Measurements from ENCODE around the gene UNKL.

DNA sequence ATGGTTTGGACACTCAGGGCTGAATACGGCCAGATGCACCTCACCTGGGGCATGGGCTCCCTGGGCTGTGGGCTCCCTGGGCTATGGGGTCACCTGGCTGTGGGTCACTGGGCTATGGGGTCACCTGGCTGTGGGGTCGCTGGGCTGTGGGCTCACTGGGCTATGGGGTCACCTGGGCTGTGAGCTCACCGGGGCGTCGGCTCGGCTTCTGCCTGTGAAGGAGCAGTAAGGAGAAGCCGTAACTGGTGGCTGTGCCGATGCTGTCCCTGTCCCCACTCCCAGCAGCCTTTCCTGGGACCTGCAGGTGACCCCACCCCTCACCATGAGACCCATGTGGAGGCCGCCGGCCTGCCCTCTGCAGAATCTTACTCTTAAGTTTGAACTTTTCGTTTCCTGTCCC, 14.5 kb upstream of the UNKL start:
- no peak for TF ChIP-seq CTCF (IDR thresholded peaks at IDR 0.05; ENCODE audit: borderline replicate concordance, extremely low read depth, low read length, poor library complexity, severe bottlenecking)
- TF ChIP-seq EZH2 (IDR thresholded peaks at IDR 0.05; ENCODE audit: borderline replicate concordance, low read depth, low read length, severe bottlenecking), result no peak
